GM21737 (cell line): ENCODE results near the gene TDG.
A peak's percentile ranks its signal among the peaks of the same experiment; 100 is the strongest.

Experiments used
- ATAC-seq: cut with Tn5 transposase; IDR thresholded peaks from one replicate; pipeline ENCODE4 v1.9.1; 2021; ENCODE audit warnings: mild to moderate bottlenecking, moderate library complexity; ENCODE audit not compliant: unreplicated experiment

TDG gene

GRCh38 chr12:103965590-103966504 is at the start of gene TDG:
Gene TDG (plus strand): TSS chr12:103965872. CDS start chr12:103966038, 166 bp downstream.
- ATAC-seq = peak; percentile 90

- ATAC-seq = no peak
Measured at GRCh38 chr12:103917873-103918272, 47.8 kb upstream of the TDG start.

- peak; percentile 40 for ATAC-seq
Measured at GRCh38 chr12:103924761-103925641, 40.7 kb upstream of the TDG start.

- peak; percentile 13 for ATAC-seq
Measured at GRCh38 chr12:103928682-103929045, 37.0 kb upstream of the TDG start.

- peak; percentile 23 for ATAC-seq
Measured at GRCh38 chr12:103929046-103929783, 36.5 kb upstream of the TDG start.

GRCh38 chr12:103929784-103930033 is 36.0 kb upstream of the TDG start:
- no peak for ATAC-seq

GRCh38 chr12:103930034-103930786 is 35.5 kb upstream of the TDG start, which contains the start of gene HSP90B1:
Gene HSP90B1 (plus strand): TSS chr12:103930410. CDS start chr12:103930516, 106 bp downstream.
- ATAC-seq = peak; percentile 58

GRCh38 chr12:103930787-103931735 is 34.6 kb upstream of the TDG start:
- no peak for ATAC-seq

GRCh38 chr12:103933237-103933636 is 32.4 kb upstream of the TDG start:
- ATAC-seq = no peak

- no peak for ATAC-seq
Measured at GRCh38 chr12:103936679-103937078, 29.0 kb upstream of the TDG start.

GRCh38 chr12:103944964-103945363 is 20.7 kb upstream of the TDG start:
- no peak for ATAC-seq

- ATAC-seq = no peak
Measured at GRCh38 chr12:103947871-103948555, 17.7 kb upstream of the TDG start.

- no peak for ATAC-seq
Measured at GRCh38 chr12:103948746-103949406, 16.8 kb upstream of the TDG start.

GRCh38 chr12:103952497-103952896 is 13.2 kb upstream of the TDG start:
- no peak for ATAC-seq

- no peak for ATAC-seq
Measured at GRCh38 chr12:103955811-103956508, 9.7 kb upstream of the TDG start.

GRCh38 chr12:103956509-103957027 is 9.1 kb upstream of the TDG start:
- peak; percentile 34 for ATAC-seq

GRCh38 chr12:103957865-103958388 is 7.7 kb upstream of the TDG start:
- ATAC-seq = no peak
